HEK293 (cell line): ENCODE results near the gene KRT24.

Experiments
- CTCF ChIA-PET: fragments of 350-600 bp; formaldehyde crosslinking; extraction: SDS; loops from one replicate; lab custom pipeline; 2021; ENCODE audit warnings: antibody characterized with exemption; lab: Yijun Ruan, JAX
- POLR2A ChIA-PET: fragments of 300-600 bp; formaldehyde crosslinking; extraction: SDS; loops from one replicate; lab custom pipeline; 2020; ENCODE audit warnings: antibody characterized with exemption, inconsistent platforms; lab: Yijun Ruan, JAX
- H3K27ac ChIP-seq: fragments of 200-500 bp; sonication (Bioruptor generic); 2 replicates; pipeline ENCODE4 v1.5.1; 2014; ENCODE audit warnings: low read depth, low read length, control low read depth, inconsistent platforms; ENCODE audit errors: extremely low read depth
- H3K36me3 ChIP-seq, 2 experiments: fragments of 200-500 bp in 1 of 2; sonication (Bioruptor generic) in 1 of 2; 1 replicate in 1 of 2; 2 replicates in 1 of 2; pipeline ENCODE4 v1.5.1; 2014 to 2017; ENCODE audit warnings: inconsistent platforms in 2 of 2, low read length in 2 of 2; ENCODE audit not compliant: control insufficient read depth in 2 of 2, insufficient read depth in 1 of 2
- H3K4me1 ChIP-seq: fragments of 200-500 bp; sonication (Bioruptor generic); 2 replicates; pipeline ENCODE4 v1.5.1; 2014; ENCODE audit warnings: mild to moderate bottlenecking, low read length, inconsistent platforms; ENCODE audit not compliant: control insufficient read depth, insufficient read depth
- H3K4me3 ChIP-seq: 2 replicates; pipeline ENCODE4 v1.5.1; 2011; ENCODE audit warnings: low read depth, mild to moderate bottlenecking, control low read depth, low read length, moderate library complexity
- H3K9me3 ChIP-seq: fragments of 200-500 bp; sonication (Bioruptor generic); 2 replicates; pipeline ENCODE4 v1.5.1; 2014; ENCODE audit warnings: low read depth, low read length, inconsistent platforms; ENCODE audit not compliant: control insufficient read depth, insufficient read depth
- GLIS1 ChIP-seq: fragments of 450-650 bp; formaldehyde crosslinking; IDR thresholded peaks from 2 replicates; pipeline ENCODE4 v1.5.1; 2016; ENCODE audit warnings: missing biosample characterization, missing genetic modification characterization
- HOXD13 ChIP-seq: sonication (generic); formaldehyde crosslinking; IDR thresholded peaks from 2 replicates; pipeline ENCODE4 v1.8.0; 2022; ENCODE audit warnings: missing genetic modification reagents, borderline replicate concordance
- KLF9 ChIP-seq: fragments of 450-650 bp; formaldehyde crosslinking; IDR thresholded peaks from 2 replicates; pipeline ENCODE4 v1.5.1; 2016; ENCODE audit warnings: missing biosample characterization, missing genetic modification characterization, low read depth
- OVOL3 ChIP-seq: fragments of 450-650 bp; formaldehyde crosslinking; IDR thresholded peaks from 2 replicates; pipeline ENCODE4 v1.5.1; 2016; ENCODE audit warnings: missing biosample characterization, missing genetic modification characterization
- TRIM28 ChIP-seq: IDR thresholded peaks from 2 replicates; pipeline ENCODE4 v1.6.1; 2011; ENCODE audit warnings: low read length, control low read depth, borderline replicate concordance
- ZBTB1 ChIP-seq: fragments of 450-650 bp; formaldehyde crosslinking; IDR thresholded peaks from 2 replicates; pipeline ENCODE4 v1.5.1; 2016; ENCODE audit warnings: missing biosample characterization, missing genetic modification characterization
- ZBTB20 ChIP-seq: fragments of 450-650 bp; formaldehyde crosslinking; IDR thresholded peaks from 2 replicates; pipeline ENCODE4 v1.5.1; 2016; ENCODE audit warnings: missing biosample characterization, missing genetic modification characterization
- ZEB2 ChIP-seq: fragments of 450-650 bp; formaldehyde crosslinking; IDR thresholded peaks from 2 replicates; pipeline ENCODE4 v1.5.1; 2016; ENCODE audit warnings: missing biosample characterization, missing genetic modification characterization
- ZNF138 ChIP-seq: fragments of 450-650 bp; formaldehyde crosslinking; IDR thresholded peaks from 2 replicates; pipeline ENCODE4 v1.5.1; 2016; ENCODE audit warnings: missing biosample characterization, missing genetic modification characterization, borderline replicate concordance
- ZNF19 ChIP-seq: fragments of 450-650 bp; formaldehyde crosslinking; IDR thresholded peaks from 2 replicates; pipeline ENCODE4; 2016; ENCODE audit warnings: missing biosample characterization, missing genetic modification characterization, low read depth
- ZNF239 ChIP-seq: fragments of 450-650 bp; formaldehyde crosslinking; IDR thresholded peaks from 2 replicates; pipeline ENCODE4 v1.5.1; 2016; ENCODE audit warnings: missing biosample characterization, missing genetic modification characterization
- ZNF324 ChIP-seq: fragments of 450-650 bp; formaldehyde crosslinking; IDR thresholded peaks from 2 replicates; pipeline ENCODE4 v1.5.1; 2016; ENCODE audit warnings: missing biosample characterization, missing genetic modification characterization
- ZNF335 ChIP-seq: fragments of 450-650 bp; formaldehyde crosslinking; conservative IDR thresholded peaks from 2 replicates; pipeline ENCODE4 v1.5.1; 2016; ENCODE audit warnings: missing biosample characterization, missing genetic modification characterization
- ZNF354C ChIP-seq: fragments of 450-650 bp; formaldehyde crosslinking; IDR thresholded peaks from 2 replicates; pipeline ENCODE4 v1.5.1; 2016; ENCODE audit warnings: missing biosample characterization, missing genetic modification characterization, low read depth, borderline replicate concordance
- ZNF37A ChIP-seq: fragments of 450-650 bp; IDR thresholded peaks from 2 replicates; pipeline ENCODE4 v1.5.1; 2018; ENCODE audit warnings: missing biosample characterization, missing genetic modification characterization
- ZNF391 ChIP-seq: fragments of 450-650 bp; formaldehyde crosslinking; IDR thresholded peaks from 2 replicates; pipeline ENCODE4 v1.5.1; 2016; ENCODE audit warnings: low read depth, missing biosample characterization, missing genetic modification characterization, borderline replicate concordance
- ZNF398 ChIP-seq: fragments of 450-650 bp; formaldehyde crosslinking; IDR thresholded peaks from 2 replicates; pipeline ENCODE4 v1.5.1; 2017; ENCODE audit warnings: missing biosample characterization, missing genetic modification characterization
- ZNF433 ChIP-seq: fragments of 450-650 bp; formaldehyde crosslinking; IDR thresholded peaks from 2 replicates; pipeline ENCODE4 v1.5.1; 2016; ENCODE audit warnings: missing biosample characterization, missing genetic modification characterization, low read depth
- ZNF501 ChIP-seq: fragments of 450-650 bp; formaldehyde crosslinking; IDR thresholded peaks from 2 replicates; pipeline ENCODE4 v1.5.1; 2016; ENCODE audit warnings: missing biosample characterization, missing genetic modification characterization
- ZNF548 ChIP-seq: fragments of 450-650 bp; formaldehyde crosslinking; IDR thresholded peaks from 2 replicates; pipeline ENCODE4 v1.5.1; 2016; ENCODE audit warnings: missing biosample characterization, missing genetic modification characterization
- ZNF555 ChIP-seq: fragments of 450-650 bp; formaldehyde crosslinking; conservative IDR thresholded peaks from 2 replicates; pipeline ENCODE4 v1.5.1; 2017; ENCODE audit warnings: missing biosample characterization, mild to moderate bottlenecking, missing genetic modification characterization, inconsistent platforms
- ZNF623 ChIP-seq: fragments of 450-650 bp; formaldehyde crosslinking; IDR thresholded peaks from 2 replicates; pipeline ENCODE4 v1.5.1; 2016; ENCODE audit warnings: missing biosample characterization, missing genetic modification characterization
- ZNF645 ChIP-seq: fragments of 450-650 bp; formaldehyde crosslinking; IDR thresholded peaks from 2 replicates; pipeline ENCODE4; 2016; ENCODE audit warnings: missing biosample characterization, missing genetic modification characterization
- ZNF664 ChIP-seq: fragments of 450-650 bp; formaldehyde crosslinking; IDR thresholded peaks from 2 replicates; pipeline ENCODE4 v1.5.1; 2016; ENCODE audit warnings: missing biosample characterization, missing genetic modification characterization
- ZNF747 ChIP-seq: fragments of 450-650 bp; formaldehyde crosslinking; IDR thresholded peaks from 2 replicates; pipeline ENCODE4 v1.5.1; 2016; ENCODE audit warnings: missing biosample characterization, missing genetic modification characterization
- ZNF768 ChIP-seq: fragments of 450-650 bp; formaldehyde crosslinking; IDR thresholded peaks from 2 replicates; pipeline ENCODE4 v1.5.1; 2018; ENCODE audit warnings: missing biosample characterization, mild to moderate bottlenecking, missing genetic modification characterization
- ZNF791 ChIP-seq: fragments of 450-650 bp; formaldehyde crosslinking; IDR thresholded peaks from 2 replicates; pipeline ENCODE4 v1.5.1; 2016; ENCODE audit warnings: missing biosample characterization, missing genetic modification characterization
- ZNF843 ChIP-seq: fragments of 450-650 bp; formaldehyde crosslinking; IDR thresholded peaks from 2 replicates; pipeline ENCODE4 v1.5.1; 2016; ENCODE audit warnings: missing biosample characterization, missing genetic modification characterization
- ZSCAN4 ChIP-seq: fragments of 450-650 bp; formaldehyde crosslinking; IDR thresholded peaks from 2 replicates; pipeline ENCODE4 v1.5.1; 2017; ENCODE audit warnings: missing biosample characterization, missing genetic modification characterization
- ZSCAN5A ChIP-seq: fragments of 450-650 bp; formaldehyde crosslinking; IDR thresholded peaks from 2 replicates; pipeline ENCODE4 v1.5.1; 2016; ENCODE audit warnings: missing biosample characterization, missing genetic modification characterization

Gene KRT24

GRCh38 chr17:40659911-40660310 lies 43.6 kb downstream of the KRT24 start:
- no peak overlapping the region for H3K4me3 ChIP-seq
- no peaks in the 10 kb centered on the region for H3K4me1 ChIP-seq
- H3K27ac ChIP-seq: no peak overlapping the region
- ChIA-PET CTCF (interaction anchor here (0.7 kb wide), 1 partner anchor 198 kb away, joined by 3 read pairs; no protein-coding TSS in a partner anchor), POLR2A (interaction anchor here (1.9 kb wide), 1 partner anchor 13 kb away, joined by 4 read pairs; the partner anchor contains the start of gene SMARCE1)
- no peaks in the 10 kb centered on the region for H3K9me3 ChIP-seq
- peaks cover 0 to 5% of the 10 kb centered on the region in 2 experiments; a peak in 1 of 3 replicates for H3K36me3 ChIP-seq
- TF ChIP-seq ZNF623 (no peak), ZNF324 (tag by site-specific recombination) (no peak), ZNF37A (no peak), ZNF664 (no peak), OVOL3 (tag by site-specific recombination) (no peak), ZNF747 (no peak), KLF9 (tag by site-specific recombination) (no peak), ZBTB1 (no peak), ZNF791 (tag by site-specific recombination) (no peak), ZNF19 (tag by site-specific recombination) (no peak), TRIM28 (no peak), ZSCAN5A (tag by site-specific recombination) (no peak), ZNF501 (no peak)

- Histone ChIP-seq H3K9me3 (no peaks in the 10 kb centered on the region), H3K36me3 (peaks cover 0 to 5% of the 10 kb centered on the region in 2 experiments; a peak in 1 of 3 replicates), H3K4me3 (no peak overlapping the region), H3K27ac (no peak overlapping the region), H3K4me1 (no peaks in the 10 kb centered on the region)
- TF ChIP-seq ZNF354C (tag by site-specific recombination) (no peak), ZNF843 (tag by site-specific recombination) (no peak), ZNF239 (no peak), ZSCAN4 (no peak), ZNF398 (no peak), ZNF19 (tag by site-specific recombination) (no peak), GLIS1 (tag by site-specific recombination) (no peak), ZNF138 (no peak), ZNF548 (no peak)
- ChIA-PET POLR2A (no interaction called here), CTCF (no interaction called here)
Observed at GRCh38 chr17:40658396-40658795, 45.2 kb downstream of the KRT24 start.

- ChIA-PET CTCF (interaction anchor here (1.1 kb wide), 1 partner anchor 18 kb away, joined by 3 read pairs; no protein-coding TSS in a partner anchor), POLR2A (no interaction called here)
- H3K9me3 ChIP-seq: no peaks in the 10 kb centered on the region
- H3K4me1 ChIP-seq: no peaks in the 10 kb centered on the region
- H3K4me3 ChIP-seq: no peak overlapping the region
- H3K27ac ChIP-seq: no peak overlapping the region
- no peaks in the 10 kb centered on the region for H3K36me3 ChIP-seq
- no peak for TF ChIP-seq ZNF335 (tag by site-specific recombination)
- TF ChIP-seq ZBTB20 (tag by site-specific recombination): no peak
- no peak for TF ChIP-seq ZNF645 (tag by site-specific recombination)
- no peak for TF ChIP-seq ZNF433 (tag by site-specific recombination)
- no peak for TF ChIP-seq ZNF555 (tag by site-specific recombination)
- no peak for TF ChIP-seq ZNF37A
- no peak for TF ChIP-seq ZNF768 (tag by site-specific recombination)
- no peak for TF ChIP-seq ZNF391 (tag by site-specific recombination)
- no peak for TF ChIP-seq HOXD13 (CRISPR knock-in tag)
- no peak for TF ChIP-seq ZEB2 (tag by site-specific recombination)
Observed at GRCh38 chr17:40651939-40652338, 51.6 kb downstream of the KRT24 start.
